Activated CD8-positive, alpha-beta T cell treated with anti-CD3 and anti-CD28 coated beads for 36 hours (primary cell): Measurements from ENCODE around the gene DHX34. TPM values are rescaled to one million over a fixed set of nuclear protein-coding genes. Genes with fewer than 3 reads are reported as not detected.
A peak's percentile ranks its signal among the peaks of the same experiment; 100 is the strongest.

ENCODE experiments used
- ATAC-seq: fragments of 200-7000 bp; cut with Tn5 transposase; one replicate; pipeline ENCODE4 v1.10.0; 2021; ENCODE audit warnings: mild to moderate bottlenecking, moderate library complexity
- CTCF ChIA-PET: fragments of 350-600 bp; sonication (Branson Sonifier 250); formaldehyde crosslinking; loops from one replicate; lab custom pipeline; 2021; ENCODE audit warnings: antibody characterized with exemption; lab: Charles Lee
- POLR2A ChIA-PET: fragments of 350-600 bp; sonication (Branson Sonifier 250); formaldehyde crosslinking; loops from one replicate; lab custom pipeline; 2021; ENCODE audit warnings: antibody characterized with exemption; lab: Charles Lee
- DNase-seq: peaks from one replicate; pipeline ENCODE4 v3.0.0-alpha.2; 2020
- H3K27ac Mint-ChIP-seq: one replicate; pipeline ENCODE4 v1.8.0; 2021; ENCODE audit warnings: mild to moderate bottlenecking, mixed read lengths
- H3K27me3 Mint-ChIP-seq: one replicate; pipeline ENCODE4 v1.8.0; 2021; ENCODE audit warnings: mixed read lengths
- H3K36me3 Mint-ChIP-seq: one replicate; pipeline ENCODE4 v1.8.0; 2021; ENCODE audit warnings: low read depth, mixed read lengths
- H3K4me1 Mint-ChIP-seq: one replicate; pipeline ENCODE4 v1.8.0; 2021; ENCODE audit warnings: low read depth, mixed read lengths
- H3K4me3 Mint-ChIP-seq: one replicate; pipeline ENCODE4 v1.8.0; 2021; ENCODE audit warnings: mild to moderate bottlenecking, moderate library complexity, mixed read lengths
- H3K9me3 Mint-ChIP-seq: one replicate; pipeline ENCODE4 v1.8.0; 2021; ENCODE audit warnings: mixed read lengths
- intact Hi-C: fragments of 100-400 bp; cut with micrococcal nuclease; formaldehyde crosslinking; loops from one replicate; pipeline ENCODE4 v1.10.0; 2022
- total RNA-seq, 2 experiments: library from RNA; stranded (reverse); gene quantifications; one replicate each; pipeline ENCODE4 v1.2.3, GENCODE V29; 2021
- TF ChIP-seq, protein P1 (sequence below): fragments of 200-600 bp; IDR thresholded peaks from one replicate; pipeline ENCODE4 v1.8.0; 2022; ENCODE audit warnings: antibody characterized with exemption, mild to moderate bottlenecking

Gene DHX34
- total RNA-seq, 2 experiments from 2014 or later: 14.2 to 14.9 TPM

GRCh38 chr19:47421244-47421786 lies 72.2 kb downstream of the DHX34 start:
- no peak for ATAC-seq
- no peaks in the 10 kb centered on the region for H3K9me3 Mint-ChIP-seq
- intact Hi-C loops: no loop called here

GRCh38 chr19:47421844-47422395 lies 72.8 kb downstream of the DHX34 start:
- Mint-ChIP-seq H3K27me3 (peaks cover 71% of the 10 kb centered on the region), H3K36me3 (no peaks in the 10 kb centered on the region), H3K4me1 (peaks cover 26% of the 10 kb centered on the region), H3K9me3 (no peaks in the 10 kb centered on the region), H3K27ac (no peak overlapping the region), H3K4me3 (no peak overlapping the region)
- ChIA-PET POLR2A (no interaction called here), CTCF (no interaction called here)
- DNase-seq (peak; percentile 56), ATAC-seq (peak; percentile 28)
- intact Hi-C loops: no loop called here
- TF ChIP-seq, protein P1, sequence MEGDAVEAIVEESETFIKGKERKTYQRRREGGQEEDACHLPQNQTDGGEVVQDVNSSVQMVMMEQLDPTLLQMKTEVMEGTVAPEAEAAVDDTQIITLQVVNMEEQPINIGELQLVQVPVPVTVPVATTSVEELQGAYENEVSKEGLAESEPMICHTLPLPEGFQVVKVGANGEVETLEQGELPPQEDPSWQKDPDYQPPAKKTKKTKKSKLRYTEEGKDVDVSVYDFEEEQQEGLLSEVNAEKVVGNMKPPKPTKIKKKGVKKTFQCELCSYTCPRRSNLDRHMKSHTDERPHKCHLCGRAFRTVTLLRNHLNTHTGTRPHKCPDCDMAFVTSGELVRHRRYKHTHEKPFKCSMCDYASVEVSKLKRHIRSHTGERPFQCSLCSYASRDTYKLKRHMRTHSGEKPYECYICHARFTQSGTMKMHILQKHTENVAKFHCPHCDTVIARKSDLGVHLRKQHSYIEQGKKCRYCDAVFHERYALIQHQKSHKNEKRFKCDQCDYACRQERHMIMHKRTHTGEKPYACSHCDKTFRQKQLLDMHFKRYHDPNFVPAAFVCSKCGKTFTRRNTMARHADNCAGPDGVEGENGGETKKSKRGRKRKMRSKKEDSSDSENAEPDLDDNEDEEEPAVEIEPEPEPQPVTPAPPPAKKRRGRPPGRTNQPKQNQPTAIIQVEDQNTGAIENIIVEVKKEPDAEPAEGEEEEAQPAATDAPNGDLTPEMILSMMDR: no peak

More at GRCh38 chr19:47421244-47421786, 72.2 kb downstream of the DHX34 start:
- Mint-ChIP-seq H3K4me3 (no peak overlapping the region), H3K4me1 (peaks cover 26% of the 10 kb centered on the region), H3K36me3 (no peaks in the 10 kb centered on the region), H3K27ac (no peak overlapping the region), H3K27me3 (peaks cover 73% of the 10 kb centered on the region)
- ChIA-PET POLR2A (interaction anchor here (1.2 kb wide), 1 partner anchor 64 kb away, joined by 4 read pairs; no protein-coding TSS in a partner anchor), CTCF (no interaction called here)
- no peak for DNase-seq
- TF ChIP-seq, protein P1: no peak

DNA sequence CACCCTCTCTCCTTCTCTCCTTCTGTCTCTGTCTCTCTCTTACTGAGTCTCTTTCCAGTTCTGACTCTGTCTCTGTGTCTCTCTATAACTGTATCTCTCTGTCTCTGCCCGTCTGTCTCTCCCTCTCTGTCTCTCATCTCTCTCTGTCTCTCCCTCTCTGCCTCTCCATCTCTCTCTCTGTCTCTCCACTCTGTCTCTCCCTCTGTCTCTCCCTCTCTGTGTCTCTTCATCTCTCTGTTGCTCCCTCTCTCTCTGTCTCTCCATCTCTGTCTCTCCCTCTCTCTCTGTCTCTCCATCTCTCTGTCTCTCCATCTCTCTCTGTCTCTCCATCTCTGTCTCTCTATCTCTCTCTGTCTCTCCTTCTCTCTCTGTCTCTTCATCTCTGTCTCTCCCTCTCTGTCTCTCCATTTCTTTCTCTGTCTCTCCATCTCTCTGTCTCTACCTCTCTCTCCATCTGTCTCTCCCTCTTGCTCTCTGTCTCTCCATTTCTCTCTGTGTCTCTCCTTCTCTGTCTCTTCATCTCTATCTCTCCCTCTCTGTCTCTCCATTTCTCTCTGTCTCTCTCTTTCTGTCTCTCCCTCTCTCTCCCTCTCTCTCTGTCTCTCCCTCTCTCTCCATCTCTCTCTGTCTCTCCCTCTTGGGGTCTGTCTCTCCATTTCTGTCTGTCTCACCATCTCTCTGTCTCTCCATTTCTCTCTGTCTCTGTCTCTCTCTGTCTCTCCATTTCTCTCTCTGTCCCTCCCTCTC lies 73.5 kb downstream of the DHX34 start:
- intact Hi-C loops: no loop called here
- TF ChIP-seq, protein P1: no peak
- DNase-seq (no peak), ATAC-seq (no peak)
- CTCF ChIA-PET: no interaction called here
- Mint-ChIP-seq H3K27me3 (peaks cover 66% of the 10 kb centered on the region), H3K9me3 (no peaks in the 10 kb centered on the region), H3K36me3 (no peaks in the 10 kb centered on the region), H3K4me1 (peaks cover 24% of the 10 kb centered on the region), H3K4me3 (no peak overlapping the region), H3K27ac (no peak overlapping the region)
- POLR2A ChIA-PET: no interaction called here

GRCh38 chr19:47423203-47423882 lies 74.2 kb downstream of the DHX34 start:
- intact Hi-C loops: no loop called here
- peaks cover 18% of the 10 kb centered on the region for H3K4me1 Mint-ChIP-seq
- no peak overlapping the region for H3K4me3 Mint-ChIP-seq
- ChIA-PET POLR2A (no interaction called here), CTCF (no interaction called here)
- no peaks in the 10 kb centered on the region for H3K36me3 Mint-ChIP-seq
- peaks cover 59% of the 10 kb centered on the region for H3K27me3 Mint-ChIP-seq
- TF ChIP-seq, protein P1: no peak
- ATAC-seq (no peak), DNase-seq (no peak)
- no peaks in the 10 kb centered on the region for H3K9me3 Mint-ChIP-seq
- no peak overlapping the region for H3K27ac Mint-ChIP-seq
